GM12892 (cell line): Measurements from ENCODE around the gene FBXO17.

Experiments
- POLR2A ChIP-seq: IDR thresholded peaks from 2 replicates; pipeline ENCODE4 v1.6.1; 2011; ENCODE audit warnings: low read depth, low read length, control low read depth
- POLR2AphosphoS5 ChIP-seq: IDR thresholded peaks from 2 replicates; pipeline ENCODE4 v1.6.1; 2011; ENCODE audit warnings: low read depth, low read length, control low read depth
- TAF1 ChIP-seq: IDR thresholded peaks from 2 replicates; pipeline ENCODE4 v1.6.1; 2011; ENCODE audit warnings: low read depth, mild to moderate bottlenecking, control low read depth, low read length, borderline replicate concordance

- TF ChIP-seq POLR2A (no peak), POLR2AphosphoS5 (no peak), TAF1 (no peak)
Measured at GRCh38 chr19:38933544-38933943, 42.0 kb downstream of the FBXO17 start.
